ENCODE measurements around the gene CENPVL2.
"Not testable (repeated sequence)": the region's sequence is repeated elsewhere in the genome, so short reads cannot be mapped to it uniquely, and the experiment has no call there.

The CENPVL2 gene

GRCh38 chrX:51682720-51683062, at the start of gene CENPVL2:
Gene CENPVL2 (minus strand): TSS chrX:51682831. CDS start chrX:51682831, 0 bp downstream.
- DNase-seq, result not testable (repeated sequence)

GRCh38 chrX:51728202-51728601, 45.6 kb upstream of the CENPVL2 start:
- no peak for DNase-seq

GRCh38 chrX:51712943-51713647, 30.5 kb upstream of the CENPVL2 start:
- not testable (repeated sequence) for DNase-seq

GRCh38 chrX:51710277-51711164, 27.9 kb upstream of the CENPVL2 start, which contains the start of gene CENPVL1:
Gene CENPVL1 (plus strand): TSS chrX:51710512. CDS start chrX:51710512, 0 bp downstream.
- not testable (repeated sequence) for DNase-seq

GRCh38 chrX:51697397-51697796, 14.8 kb upstream of the CENPVL2 start:
- DNase-seq, result no peak

GRCh38 chrX:51694254-51694653, 11.6 kb upstream of the CENPVL2 start:
- no peak for DNase-seq

- DNase-seq, result not testable (repeated sequence)
Measured at GRCh38 chrX:51681808-51682719, 567 bp downstream of the CENPVL2 start.

GRCh38 chrX:51679689-51680433, 2.8 kb downstream of the CENPVL2 start:
- not testable (repeated sequence) for DNase-seq

GRCh38 chrX:51665981-51666380, 16.6 kb downstream of the CENPVL2 start:
- DNase-seq, result no peak

- no peak for DNase-seq
Measured at GRCh38 chrX:51643377-51643776, 39.3 kb downstream of the CENPVL2 start.

- DNase-seq, result peak; percentile 1
Measured at GRCh38 chrX:51641421-51642021, 41.1 kb downstream of the CENPVL2 start.

- not testable (repeated sequence) for DNase-seq
Measured at GRCh38 chrX:51636511-51636910, 46.1 kb downstream of the CENPVL2 start.

Data from GDM1 (cell line).